GM12872 (cell line): ENCODE results near the gene KDM4C.

ENCODE experiments used
- TF ChIP-seq, protein P1 (sequence below): IDR thresholded peaks from 3 replicates; pipeline ENCODE4 v1.5.1; 2011; ENCODE audit warnings: low read depth, mild to moderate bottlenecking, low read length, moderate library complexity; ENCODE audit not compliant: insufficient read depth

Gene KDM4C

DNA sequence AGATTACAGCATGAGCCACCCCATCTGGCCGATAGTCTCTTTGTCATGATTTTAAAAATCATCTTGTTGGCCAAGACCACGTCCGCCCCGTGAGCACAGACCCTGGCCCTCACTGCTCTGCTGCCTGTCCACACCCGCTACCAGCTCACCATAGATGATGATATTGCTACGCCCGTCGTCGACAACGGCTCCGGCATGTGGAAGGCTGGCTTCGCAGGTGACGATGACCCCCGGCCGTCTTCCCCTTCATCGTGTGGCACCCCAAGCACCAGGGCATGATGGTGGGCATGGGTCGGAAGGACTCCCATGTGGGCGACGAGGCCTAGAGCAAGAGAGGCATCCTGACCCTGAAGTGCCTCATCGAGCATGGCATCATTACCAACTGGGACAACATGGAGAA is 76.5 kb downstream of the KDM4C start:
- TF ChIP-seq, protein P1, sequence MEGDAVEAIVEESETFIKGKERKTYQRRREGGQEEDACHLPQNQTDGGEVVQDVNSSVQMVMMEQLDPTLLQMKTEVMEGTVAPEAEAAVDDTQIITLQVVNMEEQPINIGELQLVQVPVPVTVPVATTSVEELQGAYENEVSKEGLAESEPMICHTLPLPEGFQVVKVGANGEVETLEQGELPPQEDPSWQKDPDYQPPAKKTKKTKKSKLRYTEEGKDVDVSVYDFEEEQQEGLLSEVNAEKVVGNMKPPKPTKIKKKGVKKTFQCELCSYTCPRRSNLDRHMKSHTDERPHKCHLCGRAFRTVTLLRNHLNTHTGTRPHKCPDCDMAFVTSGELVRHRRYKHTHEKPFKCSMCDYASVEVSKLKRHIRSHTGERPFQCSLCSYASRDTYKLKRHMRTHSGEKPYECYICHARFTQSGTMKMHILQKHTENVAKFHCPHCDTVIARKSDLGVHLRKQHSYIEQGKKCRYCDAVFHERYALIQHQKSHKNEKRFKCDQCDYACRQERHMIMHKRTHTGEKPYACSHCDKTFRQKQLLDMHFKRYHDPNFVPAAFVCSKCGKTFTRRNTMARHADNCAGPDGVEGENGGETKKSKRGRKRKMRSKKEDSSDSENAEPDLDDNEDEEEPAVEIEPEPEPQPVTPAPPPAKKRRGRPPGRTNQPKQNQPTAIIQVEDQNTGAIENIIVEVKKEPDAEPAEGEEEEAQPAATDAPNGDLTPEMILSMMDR: no peak

DNA sequence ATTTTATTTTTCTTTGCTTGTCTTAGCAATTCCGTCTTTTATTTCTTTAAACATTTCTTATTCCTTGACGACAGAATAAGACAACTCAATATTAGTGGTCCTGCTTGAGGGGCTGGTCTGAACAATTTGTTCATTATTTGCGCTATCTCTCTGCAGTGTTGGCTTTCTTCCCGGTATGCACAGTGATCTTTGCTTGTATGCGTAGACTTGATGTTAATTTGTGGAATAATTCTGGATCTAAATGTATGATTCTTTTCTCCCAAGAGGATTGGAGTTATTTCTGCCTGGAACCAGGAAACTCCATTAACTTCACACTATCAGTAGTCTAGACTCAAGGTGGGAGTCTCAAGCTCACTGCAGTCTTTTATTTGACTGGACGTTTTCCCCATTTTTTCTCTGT is 80.4 kb downstream of the KDM4C start:
- TF ChIP-seq, protein P1: no peak

DNA sequence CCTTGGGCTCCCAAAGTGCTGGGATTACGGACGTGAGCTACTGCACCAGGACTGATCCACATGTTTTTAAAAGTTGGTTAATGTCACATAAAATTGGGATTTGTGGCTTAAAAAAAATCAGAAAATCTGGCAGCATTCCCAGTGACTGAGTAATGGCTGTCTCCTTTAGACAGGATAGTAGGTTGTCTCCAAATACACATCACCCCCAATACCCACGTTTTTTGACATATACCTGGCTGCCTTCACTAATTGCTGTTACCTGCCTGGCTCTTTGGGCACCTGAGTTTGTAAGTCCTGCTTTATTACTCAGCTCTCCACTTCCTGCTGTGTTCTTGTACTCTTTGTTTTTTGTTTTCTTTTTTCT is 84.8 kb downstream of the KDM4C start:
- TF ChIP-seq, protein P1: no peak

DNA sequence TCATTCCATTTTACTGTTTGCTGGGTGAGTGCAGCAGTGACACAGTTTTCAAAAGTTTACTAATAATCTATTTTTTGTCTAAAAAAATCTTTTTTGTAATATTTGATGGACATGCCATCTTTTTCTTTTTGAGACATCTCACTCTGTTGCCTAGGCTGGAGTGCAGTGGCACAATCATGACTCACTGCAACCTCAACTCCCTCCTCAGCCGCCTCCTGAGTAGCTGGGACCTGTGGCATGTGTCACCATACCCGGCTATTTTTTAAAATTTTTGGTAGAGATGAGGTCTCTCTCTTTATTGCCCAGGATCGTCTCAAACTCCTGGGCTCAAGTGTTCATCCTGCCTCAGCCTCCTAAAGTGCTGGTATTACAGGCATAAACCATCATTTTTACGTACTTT is 86.0 kb downstream of the KDM4C start:
- TF ChIP-seq, protein P1: no peak

DNA sequence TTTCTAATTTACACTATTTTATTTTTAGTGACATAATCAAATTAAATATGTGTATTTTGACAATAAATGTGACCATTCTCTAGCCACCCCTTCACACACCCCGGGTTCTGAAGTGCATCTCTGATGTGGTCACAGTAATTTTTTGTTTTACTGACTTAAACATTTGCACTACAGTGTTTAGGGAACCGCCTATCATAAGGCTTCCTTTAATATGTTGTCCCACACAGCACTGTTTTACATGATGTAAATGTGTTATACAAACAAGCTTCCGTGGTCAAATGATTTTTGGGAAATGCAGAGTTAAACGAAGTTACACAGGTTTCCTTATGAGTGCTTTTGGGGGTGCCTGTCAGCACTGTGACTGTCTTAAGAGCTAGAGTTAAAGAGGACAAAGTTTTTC is 86.5 kb downstream of the KDM4C start:
- TF ChIP-seq, protein P1: no peak

DNA sequence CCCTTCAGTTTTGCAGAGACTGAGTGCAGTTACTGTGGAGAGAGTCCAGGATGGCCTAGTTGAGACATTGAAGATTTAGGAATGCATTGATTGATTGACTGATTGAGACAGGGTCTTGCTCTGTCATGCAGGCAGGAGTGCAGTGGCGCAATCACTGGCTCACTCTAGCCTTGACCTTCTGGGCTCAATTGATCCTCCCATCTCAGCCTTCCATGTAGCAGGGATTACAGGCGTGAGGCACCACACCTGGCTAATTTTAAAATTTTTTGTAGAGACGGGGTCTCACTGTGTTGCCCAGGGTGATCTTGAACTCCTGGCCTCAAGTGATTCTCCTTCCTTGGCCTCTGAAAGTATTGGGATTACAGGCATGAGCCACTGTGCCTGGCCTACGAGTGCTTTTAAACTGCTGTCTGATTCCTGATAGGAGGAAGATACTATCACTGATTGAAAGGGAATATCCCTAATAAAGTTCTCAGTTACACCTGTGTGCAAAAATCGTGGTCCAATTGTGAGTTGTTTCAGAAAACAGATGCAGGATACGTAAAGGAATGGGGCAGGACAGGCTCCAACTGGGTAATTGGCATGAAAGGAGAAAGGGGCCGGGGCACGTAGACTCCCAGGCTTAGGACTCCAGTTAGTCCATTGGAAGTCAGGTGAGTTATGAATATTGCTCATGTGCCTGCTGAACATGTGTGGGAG is 87.5 kb downstream of the KDM4C start:
- TF ChIP-seq, protein P1: no peak

DNA sequence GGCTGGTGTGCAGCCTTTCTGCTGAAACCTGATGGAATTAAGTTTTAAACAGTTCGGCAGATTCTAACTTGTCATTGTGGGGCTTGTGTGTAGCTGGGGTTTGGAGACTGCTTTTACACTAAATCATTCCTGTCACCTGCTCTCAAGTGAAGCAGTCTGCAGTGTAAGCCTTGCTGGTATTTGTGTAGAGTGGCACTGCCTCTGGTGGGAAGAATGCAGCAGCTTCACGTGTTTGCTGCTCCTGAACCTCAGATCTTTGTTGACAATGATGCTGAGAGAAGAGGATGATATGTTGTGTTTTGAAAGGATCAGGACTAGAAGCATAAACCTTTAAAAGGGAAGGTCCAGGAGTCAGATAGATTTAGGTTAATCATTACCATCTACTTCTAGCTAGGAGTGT is 88.1 kb downstream of the KDM4C start:
- TF ChIP-seq, protein P1: no peak
